Bronchial epithelial cell (primary cell): ENCODE results near the gene SCUBE1. TPM values are rescaled to one million over a fixed set of nuclear protein-coding genes. Genes with fewer than 3 reads are reported as not detected.

Experiments used
- DNase-seq: peaks from one replicate; pipeline ENCODE4 v3.0.0-alpha.2; 2010; ENCODE audit warnings: low read depth
- FAIRE-seq: peaks from 2 replicates; lab custom pipeline; 2011; peaks lifted over from hg19 to GRCh38; lab: Jason Lieb, UNC
- H3K27me3 ChIP-seq: 2 replicates; pipeline ENCODE4 v1.5.1; 2011; ENCODE audit warnings: low read length; ENCODE audit not compliant: control insufficient read depth, insufficient read depth
- H3K36me3 ChIP-seq: 2 replicates; pipeline ENCODE4 v1.5.1; 2011; ENCODE audit warnings: low read length; ENCODE audit not compliant: control insufficient read depth, insufficient read depth
- H3K4me3 ChIP-seq: 2 replicates; pipeline ENCODE4 v1.5.1; 2011; ENCODE audit warnings: mild to moderate bottlenecking, low read depth, low read length, control low read depth
- total RNA-seq: library from RNA; depleted of rRNA; stranded (reverse); fragments of >200 nt; gene quantifications from 2 replicates; pipeline ENCODE4 v1.2.1, GENCODE V29; 2014
- TF ChIP-seq, protein P1 (sequence below): IDR thresholded peaks from 2 replicates; pipeline ENCODE4 v1.5.1; 2011; ENCODE audit warnings: mild to moderate bottlenecking, moderate library complexity, low read length, control low read depth, inconsistent platforms; ENCODE audit not compliant: insufficient read depth, severe bottlenecking

The SCUBE1 gene
- total RNA-seq, 1 donor from 2014 or later, result under 0.01 TPM

DNA sequence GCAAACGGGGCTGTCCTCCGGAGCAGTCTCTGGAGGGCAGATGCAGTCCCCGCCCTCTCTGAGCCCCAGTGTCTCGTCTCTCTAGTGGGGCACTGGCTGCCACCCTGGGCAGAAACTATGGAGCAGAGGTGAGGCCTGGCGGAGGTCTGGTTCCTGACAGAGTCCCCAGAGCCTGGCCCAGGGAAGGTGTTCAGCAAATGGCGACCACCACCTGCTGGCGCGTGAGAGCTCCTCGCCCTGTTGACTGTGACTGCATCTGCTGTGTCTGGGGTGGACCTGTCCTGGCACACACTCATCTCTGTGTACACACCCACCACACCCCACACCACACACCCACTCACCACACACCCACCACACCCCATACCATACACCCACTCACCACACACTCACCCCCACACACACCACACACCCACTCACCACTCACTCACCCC, 137.9 kb downstream of the SCUBE1 start:
- DNase-seq, result no peak
- TF ChIP-seq, protein P1, sequence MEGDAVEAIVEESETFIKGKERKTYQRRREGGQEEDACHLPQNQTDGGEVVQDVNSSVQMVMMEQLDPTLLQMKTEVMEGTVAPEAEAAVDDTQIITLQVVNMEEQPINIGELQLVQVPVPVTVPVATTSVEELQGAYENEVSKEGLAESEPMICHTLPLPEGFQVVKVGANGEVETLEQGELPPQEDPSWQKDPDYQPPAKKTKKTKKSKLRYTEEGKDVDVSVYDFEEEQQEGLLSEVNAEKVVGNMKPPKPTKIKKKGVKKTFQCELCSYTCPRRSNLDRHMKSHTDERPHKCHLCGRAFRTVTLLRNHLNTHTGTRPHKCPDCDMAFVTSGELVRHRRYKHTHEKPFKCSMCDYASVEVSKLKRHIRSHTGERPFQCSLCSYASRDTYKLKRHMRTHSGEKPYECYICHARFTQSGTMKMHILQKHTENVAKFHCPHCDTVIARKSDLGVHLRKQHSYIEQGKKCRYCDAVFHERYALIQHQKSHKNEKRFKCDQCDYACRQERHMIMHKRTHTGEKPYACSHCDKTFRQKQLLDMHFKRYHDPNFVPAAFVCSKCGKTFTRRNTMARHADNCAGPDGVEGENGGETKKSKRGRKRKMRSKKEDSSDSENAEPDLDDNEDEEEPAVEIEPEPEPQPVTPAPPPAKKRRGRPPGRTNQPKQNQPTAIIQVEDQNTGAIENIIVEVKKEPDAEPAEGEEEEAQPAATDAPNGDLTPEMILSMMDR, result no peak
- FAIRE-seq, result no peak

DNA sequence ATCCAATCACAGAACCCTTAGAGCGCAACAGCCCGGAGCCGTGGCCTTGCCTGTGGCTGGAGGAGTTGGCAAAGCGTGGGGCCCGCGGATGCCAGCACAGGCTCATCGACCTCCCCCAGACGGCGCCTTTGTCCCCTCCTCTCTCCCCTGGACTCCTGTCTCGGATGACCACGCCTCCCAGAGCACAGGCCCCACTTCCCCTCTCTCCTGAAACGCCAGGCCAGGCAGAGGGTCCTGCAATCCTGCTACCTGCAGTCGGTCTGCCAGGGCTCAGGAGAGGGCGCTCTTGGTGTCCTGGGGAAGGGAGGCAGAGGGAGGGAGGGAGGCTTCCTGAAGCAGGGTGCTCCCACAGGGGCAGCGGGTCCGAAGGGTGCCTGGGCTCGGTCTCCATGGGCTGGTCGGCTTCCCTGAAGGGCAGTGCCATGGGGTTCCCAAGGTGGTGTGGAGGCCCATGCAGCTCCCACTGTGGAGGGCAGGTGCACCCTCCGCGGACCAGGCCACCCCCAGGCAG, 139.6 kb downstream of the SCUBE1 start:
- Histone ChIP-seq H3K27me3 (no peaks in the 10 kb centered on the region), H3K4me3 (no peak overlapping the region), H3K36me3 (no peaks in the 10 kb centered on the region)
- no peak for FAIRE-seq
- TF ChIP-seq, protein P1, result no peak
- no peak for DNase-seq

More for the DNA sequence above, 137.9 kb downstream of the SCUBE1 start:
- H3K27me3 ChIP-seq, result no peaks in the 10 kb centered on the region
- no peaks in the 10 kb centered on the region for H3K36me3 ChIP-seq
- no peak overlapping the region for H3K4me3 ChIP-seq

DNA sequence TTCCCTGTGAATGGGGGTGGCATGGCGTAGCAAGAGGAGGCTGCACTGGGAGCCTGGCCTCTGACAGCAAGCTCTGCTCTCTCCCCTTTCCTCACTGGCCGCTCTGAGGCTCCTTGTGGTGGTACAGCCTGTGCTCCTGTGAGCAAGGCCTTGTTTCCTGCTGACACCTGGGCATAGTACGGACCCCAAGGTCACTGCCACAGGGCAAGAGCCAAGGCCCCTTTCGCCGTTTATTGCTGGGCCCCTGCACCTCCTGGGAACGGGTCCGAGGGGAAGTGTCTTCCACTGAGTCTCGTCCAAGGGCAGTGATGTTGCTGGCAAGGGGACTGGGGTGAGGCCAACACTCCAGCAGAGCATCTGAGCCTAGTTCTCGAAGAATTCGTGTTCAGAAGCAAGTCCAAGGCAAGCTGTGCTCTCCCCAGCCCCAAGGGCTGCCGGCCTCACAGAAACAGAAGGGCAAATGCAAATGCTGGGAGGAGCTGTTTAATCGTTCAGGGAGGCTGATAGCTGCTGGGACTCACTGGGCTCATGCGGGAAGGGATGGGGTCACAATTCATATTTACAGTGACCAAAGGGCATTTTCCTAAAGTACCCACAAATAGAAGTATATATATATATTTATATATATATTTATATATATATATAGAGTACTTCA, 140.3 kb downstream of the SCUBE1 start:
- TF ChIP-seq, protein P1, result no peak
- FAIRE-seq (no peak), DNase-seq (no peak)
- Histone ChIP-seq H3K27me3 (no peaks in the 10 kb centered on the region), H3K36me3 (no peaks in the 10 kb centered on the region), H3K4me3 (no peak overlapping the region)

DNA sequence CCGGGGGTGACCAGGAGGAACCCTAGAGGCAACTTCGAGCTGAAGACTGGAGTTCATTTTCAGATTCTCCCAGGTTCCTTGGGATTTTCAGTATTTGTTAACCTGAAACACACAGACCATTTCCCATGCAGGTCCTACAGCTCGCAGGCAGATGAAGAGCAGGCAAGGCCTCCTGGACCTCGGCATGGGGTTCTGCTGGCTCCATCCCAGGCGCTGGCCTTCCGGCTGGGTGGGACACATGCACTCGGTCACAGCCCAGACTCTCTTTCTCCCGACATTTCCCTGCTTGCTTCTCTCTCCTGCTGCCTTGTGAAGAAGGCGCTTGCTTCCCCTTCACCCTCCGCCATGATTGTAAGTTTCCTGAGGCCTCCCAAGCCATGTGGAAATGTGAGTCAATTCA, 140.8 kb downstream of the SCUBE1 start:
- Histone ChIP-seq H3K4me3 (no peak overlapping the region), H3K27me3 (peaks cover 4% of the 10 kb centered on the region), H3K36me3 (no peaks in the 10 kb centered on the region)
- DNase-seq, result no peak
- FAIRE-seq, result no peak
- TF ChIP-seq, protein P1, result no peak

DNA sequence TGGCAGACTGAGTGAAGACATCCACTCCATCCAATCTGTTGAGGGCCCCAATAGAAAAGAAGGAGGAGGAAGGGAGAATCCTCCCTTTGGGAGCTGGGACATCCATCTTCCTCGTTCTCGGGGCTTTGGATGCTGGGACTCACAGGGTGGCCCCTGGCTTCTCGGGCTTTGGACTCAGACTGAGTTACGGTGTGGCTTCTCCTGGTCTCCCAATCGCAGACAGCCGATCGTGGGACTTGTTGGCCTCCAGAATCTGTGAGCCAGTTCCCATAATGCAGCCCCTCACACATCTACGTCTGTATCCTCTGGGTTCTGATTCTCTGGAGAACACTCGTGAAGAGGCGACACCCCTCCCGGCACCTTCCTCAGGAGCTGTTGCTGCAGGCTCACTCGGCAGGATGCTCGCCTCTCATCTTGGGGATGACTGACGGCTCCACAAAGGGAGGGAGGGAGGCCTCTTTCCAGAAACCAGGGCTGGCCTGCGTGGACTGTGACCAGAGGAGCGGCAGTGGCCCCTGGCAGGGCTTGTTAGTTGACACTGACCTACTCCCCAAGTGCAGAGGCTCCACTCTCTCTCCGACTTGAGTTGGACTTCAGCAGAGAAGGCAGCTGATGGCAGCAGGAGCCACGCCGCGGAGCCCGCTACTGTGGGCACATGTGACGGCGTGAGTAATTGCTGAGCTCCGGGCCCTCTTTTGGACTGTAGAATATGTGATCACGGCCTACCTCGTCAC, 141.5 kb downstream of the SCUBE1 start:
- FAIRE-seq (peak; percentile 88), DNase-seq (no peak)
- TF ChIP-seq, protein P1, result no peak
- Histone ChIP-seq H3K27me3 (peaks cover 4% of the 10 kb centered on the region), H3K4me3 (no peak overlapping the region), H3K36me3 (no peaks in the 10 kb centered on the region)
